ENCODE measurements around the gene ADRB1.

ADRB1 gene

GRCh38 chr10:114021717-114022680 lies 21.7 kb upstream of the ADRB1 start:
- Mint-ChIP-seq H3K9me3 (no peaks in the 10 kb centered on the region), H3K36me3 (no peaks in the 10 kb centered on the region), H3K27me3 (no peaks in the 10 kb centered on the region), H3K4me1 (peaks cover 48% of the 10 kb centered on the region), H3K27ac (no peak overlapping the region), H3K4me3 (no peak overlapping the region)
- ATAC-seq, result no peak

- H3K9me3 Mint-ChIP-seq, result no peaks in the 10 kb centered on the region
- no peak overlapping the region for H3K4me3 Mint-ChIP-seq
- H3K27me3 Mint-ChIP-seq, result no peaks in the 10 kb centered on the region
- no peaks in the 10 kb centered on the region for H3K36me3 Mint-ChIP-seq
- ATAC-seq, result no peak
- peaks cover 44% of the 10 kb centered on the region for H3K4me1 Mint-ChIP-seq
- H3K27ac Mint-ChIP-seq, result no peak overlapping the region
Measured at GRCh38 chr10:114022766-114023597, 20.7 kb upstream of the ADRB1 start.

GRCh38 chr10:114024876-114025610 lies 18.6 kb upstream of the ADRB1 start:
- H3K4me3 Mint-ChIP-seq, result peak overlapping the region; percentile 70
- H3K4me1 Mint-ChIP-seq, result peaks cover 56% of the 10 kb centered on the region
- H3K36me3 Mint-ChIP-seq, result no peaks in the 10 kb centered on the region
- no peaks in the 10 kb centered on the region for H3K9me3 Mint-ChIP-seq
- peak overlapping the region; percentile 87 for H3K27ac Mint-ChIP-seq
- ATAC-seq, result peak; percentile 87
- H3K27me3 Mint-ChIP-seq, result no peaks in the 10 kb centered on the region

- no peak for ATAC-seq
- peak overlapping the region; percentile 70 for H3K4me3 Mint-ChIP-seq
- no peaks in the 10 kb centered on the region for H3K9me3 Mint-ChIP-seq
- no peaks in the 10 kb centered on the region for H3K27me3 Mint-ChIP-seq
- H3K27ac Mint-ChIP-seq, result peak overlapping the region; percentile 87
- H3K36me3 Mint-ChIP-seq, result no peaks in the 10 kb centered on the region
- H3K4me1 Mint-ChIP-seq, result peaks cover 53% of the 10 kb centered on the region
Measured at GRCh38 chr10:114025611-114026130, 18.0 kb upstream of the ADRB1 start.

GRCh38 chr10:114026189-114027040 lies 17.3 kb upstream of the ADRB1 start:
- no peaks in the 10 kb centered on the region for H3K27me3 Mint-ChIP-seq
- peak; percentile 44 for ATAC-seq
- H3K36me3 Mint-ChIP-seq, result no peaks in the 10 kb centered on the region
- no peaks in the 10 kb centered on the region for H3K9me3 Mint-ChIP-seq
- peak overlapping the region; percentile 87 for H3K27ac Mint-ChIP-seq
- no peak overlapping the region for H3K4me3 Mint-ChIP-seq
- H3K4me1 Mint-ChIP-seq, result peaks cover 50% of the 10 kb centered on the region

GRCh38 chr10:114027041-114027394 lies 16.6 kb upstream of the ADRB1 start:
- Mint-ChIP-seq H3K9me3 (no peaks in the 10 kb centered on the region), H3K27ac (peak overlapping the region; percentile 87), H3K27me3 (no peaks in the 10 kb centered on the region), H3K4me3 (no peak overlapping the region), H3K36me3 (no peaks in the 10 kb centered on the region), H3K4me1 (peaks cover 50% of the 10 kb centered on the region)
- ATAC-seq, result no peak

GRCh38 chr10:114027951-114028350 lies 15.7 kb upstream of the ADRB1 start:
- H3K27ac Mint-ChIP-seq, result no peak overlapping the region
- no peaks in the 10 kb centered on the region for H3K27me3 Mint-ChIP-seq
- H3K4me3 Mint-ChIP-seq, result no peak overlapping the region
- ATAC-seq, result no peak
- no peaks in the 10 kb centered on the region for H3K36me3 Mint-ChIP-seq
- peaks cover 50% of the 10 kb centered on the region for H3K4me1 Mint-ChIP-seq
- H3K9me3 Mint-ChIP-seq, result no peaks in the 10 kb centered on the region

GRCh38 chr10:114028425-114028824 lies 15.2 kb upstream of the ADRB1 start:
- Mint-ChIP-seq H3K27ac (no peak overlapping the region), H3K36me3 (no peaks in the 10 kb centered on the region), H3K4me3 (no peak overlapping the region), H3K9me3 (no peaks in the 10 kb centered on the region), H3K4me1 (peaks cover 50% of the 10 kb centered on the region), H3K27me3 (no peaks in the 10 kb centered on the region)
- ATAC-seq, result no peak

- Mint-ChIP-seq H3K36me3 (no peaks in the 10 kb centered on the region), H3K27me3 (no peaks in the 10 kb centered on the region), H3K9me3 (no peaks in the 10 kb centered on the region), H3K4me3 (no peak overlapping the region), H3K27ac (peak overlapping the region; percentile 15), H3K4me1 (peaks cover 42% of the 10 kb centered on the region)
- no peak for ATAC-seq
Measured at GRCh38 chr10:114029655-114030054, 14.0 kb upstream of the ADRB1 start.

- Mint-ChIP-seq H3K9me3 (no peaks in the 10 kb centered on the region), H3K27me3 (no peaks in the 10 kb centered on the region), H3K27ac (peak overlapping the region; percentile 15), H3K36me3 (no peaks in the 10 kb centered on the region), H3K4me3 (no peak overlapping the region), H3K4me1 (peaks cover 42% of the 10 kb centered on the region)
- ATAC-seq, result no peak
Measured at GRCh38 chr10:114030140-114030539, 13.5 kb upstream of the ADRB1 start.

- H3K4me3 Mint-ChIP-seq, result no peak overlapping the region
- ATAC-seq, result no peak
- no peak overlapping the region for H3K27ac Mint-ChIP-seq
Measured at GRCh38 chr10:114031073-114031972, 12.3 kb upstream of the ADRB1 start.

GRCh38 chr10:114033566-114033965 lies 10.1 kb upstream of the ADRB1 start:
- no peak for ATAC-seq
- Mint-ChIP-seq H3K4me3 (no peak overlapping the region), H3K27me3 (no peaks in the 10 kb centered on the region), H3K36me3 (no peaks in the 10 kb centered on the region), H3K9me3 (no peaks in the 10 kb centered on the region), H3K4me1 (peaks cover 28% of the 10 kb centered on the region), H3K27ac (no peak overlapping the region)

More at GRCh38 chr10:114031073-114031972, 12.3 kb upstream of the ADRB1 start:
- Mint-ChIP-seq H3K27me3 (no peaks in the 10 kb centered on the region), H3K4me1 (peaks cover 34% of the 10 kb centered on the region), H3K36me3 (no peaks in the 10 kb centered on the region), H3K9me3 (no peaks in the 10 kb centered on the region)

- Mint-ChIP-seq H3K4me3 (peak overlapping the region; percentile 64), H3K27ac (peak overlapping the region; percentile 81), H3K27me3 (no peaks in the 10 kb centered on the region), H3K36me3 (no peaks in the 10 kb centered on the region), H3K9me3 (no peaks in the 10 kb centered on the region), H3K4me1 (peaks cover 19% of the 10 kb centered on the region)
- peak; percentile 85 for ATAC-seq
Measured at GRCh38 chr10:114034923-114035645, 8.6 kb upstream of the ADRB1 start.
